Kidney glomerular epithelial cell (primary cell): Measurements from ENCODE around the gene DRAM1.
"Not testable (repeated sequence)": the region's sequence is repeated elsewhere in the genome, so short reads cannot be mapped to it uniquely, and the experiment has no call there.

Experiments
- DNase-seq: peaks from one replicate; lab custom pipeline; 2025; lab: John Stamatoyannopoulos, UW

The DRAM1 gene

GRCh38 chr12:101859664-101860607, 17.4 kb upstream of the DRAM1 start:
- no peak for DNase-seq

GRCh38 chr12:101861688-101862087, 15.7 kb upstream of the DRAM1 start:
- DNase-seq, result not testable (repeated sequence)

GRCh38 chr12:101862245-101862644, 15.1 kb upstream of the DRAM1 start:
- no peak for DNase-seq

GRCh38 chr12:101863981-101864380, 13.4 kb upstream of the DRAM1 start:
- DNase-seq, result no peak

GRCh38 chr12:101866615-101867373, 10.6 kb upstream of the DRAM1 start:
- DNase-seq, result no peak

GRCh38 chr12:101867619-101868018, 9.8 kb upstream of the DRAM1 start:
- not testable (repeated sequence) for DNase-seq

- no peak for DNase-seq
Observed at GRCh38 chr12:101870925-101871324, 6.5 kb upstream of the DRAM1 start.

- no peak for DNase-seq
Observed at GRCh38 chr12:101875162-101875561, 2.2 kb upstream of the DRAM1 start.

- DNase-seq, result peak; percentile 22
Observed at GRCh38 chr12:101876322-101876860, 989 bp upstream of the DRAM1 start.

GRCh38 chr12:101877806-101878242, 444 bp downstream of the DRAM1 start:
- peak; percentile 71 for DNase-seq

- DNase-seq, result peak; percentile 80
Observed at GRCh38 chr12:101878243-101878821, 952 bp downstream of the DRAM1 start.

- DNase-seq, result no peak
Observed at GRCh38 chr12:101880769-101881168, 3.4 kb downstream of the DRAM1 start.

- no peak for DNase-seq
Observed at GRCh38 chr12:101881228-101881627, 3.8 kb downstream of the DRAM1 start.

- peak; percentile 57 for DNase-seq
Observed at GRCh38 chr12:101884174-101884573, 6.8 kb downstream of the DRAM1 start.

- DNase-seq, result not testable (repeated sequence)
Observed at GRCh38 chr12:101884781-101885340, 7.5 kb downstream of the DRAM1 start.

GRCh38 chr12:101885912-101886561, 8.7 kb downstream of the DRAM1 start:
- DNase-seq, result no peak

- DNase-seq, result no peak
Observed at GRCh38 chr12:101889211-101889752, 11.9 kb downstream of the DRAM1 start.

GRCh38 chr12:101891462-101891971, 14.1 kb downstream of the DRAM1 start:
- DNase-seq, result peak; percentile 97

GRCh38 chr12:101892794-101893193, 15.4 kb downstream of the DRAM1 start:
- no peak for DNase-seq

GRCh38 chr12:101901777-101902176, 24.4 kb downstream of the DRAM1 start:
- DNase-seq, result no peak

GRCh38 chr12:101902641-101903040, 25.3 kb downstream of the DRAM1 start:
- no peak for DNase-seq
